NCI-H1417 treated with DMSO at 0.1 percent for 48 hours (cell line): ENCODE results near the gene EFNA1.

Experiments used
- DNase-seq: peaks from one replicate; lab custom pipeline; 2025; lab: John Stamatoyannopoulos, UW

The EFNA1 gene

GRCh38 chr1:155124503-155125463, 2.9 kb upstream of the EFNA1 start:
- no peak for DNase-seq

GRCh38 chr1:155125511-155125945, 2.1 kb upstream of the EFNA1 start:
- no peak for DNase-seq

GRCh38 chr1:155125946-155126555, 1.6 kb upstream of the EFNA1 start:
- no peak for DNase-seq

- peak; percentile 28 for DNase-seq
Measured at GRCh38 chr1:155126556-155127104, 1.0 kb upstream of the EFNA1 start.

- no peak for DNase-seq
Measured at GRCh38 chr1:155127967-155128754, 485 bp downstream of the EFNA1 start.

GRCh38 chr1:155128755-155129473, 1.2 kb downstream of the EFNA1 start:
- DNase-seq: no peak

GRCh38 chr1:155130272-155131006, 2.8 kb downstream of the EFNA1 start:
- DNase-seq: no peak

GRCh38 chr1:155131285-155131684, 3.6 kb downstream of the EFNA1 start:
- DNase-seq: no peak

GRCh38 chr1:155131856-155132255, 4.2 kb downstream of the EFNA1 start:
- no peak for DNase-seq

- no peak for DNase-seq
Measured at GRCh38 chr1:155133799-155134281, 6.2 kb downstream of the EFNA1 start.

GRCh38 chr1:155134322-155134721, 6.6 kb downstream of the EFNA1 start:
- DNase-seq: no peak

GRCh38 chr1:155134880-155135414, 7.3 kb downstream of the EFNA1 start:
- no peak for DNase-seq

- peak; percentile 76 for DNase-seq
Measured at GRCh38 chr1:155135415-155136028, 7.8 kb downstream of the EFNA1 start, which contains the start of gene SLC50A1. Gene SLC50A1 (plus strand): TSS chr1:155135852. CDS start chr1:155135912, 60 bp downstream.

GRCh38 chr1:155136748-155137147, 9.1 kb downstream of the EFNA1 start:
- no peak for DNase-seq

GRCh38 chr1:155137154-155137949, 9.7 kb downstream of the EFNA1 start:
- no peak for DNase-seq

GRCh38 chr1:155139895-155140629, 12.4 kb downstream of the EFNA1 start, which contains the start of gene DPM3:
Gene DPM3 (minus strand): TSS chr1:155140531. CDS start chr1:155140240, 291 bp downstream.
- DNase-seq: peak; percentile 15

GRCh38 chr1:155140630-155140953, 12.9 kb downstream of the EFNA1 start:
- no peak for DNase-seq

GRCh38 chr1:155141749-155142148, 14.1 kb downstream of the EFNA1 start:
- no peak for DNase-seq
